Stimulated activated CD8-positive, alpha-beta memory T cell treated with anti-CD3 and anti-CD28 coated beads, Interleukin-4, amount 100 ng/mL, for 48 hours (primary cell): ENCODE measurements around the gene TMEM126A.
"Not testable (repeated sequence)": the region's sequence is repeated elsewhere in the genome, so short reads cannot be mapped to it uniquely, and the experiment has no call there.

Experiments
- DNase-seq: peaks from one replicate; pipeline ENCODE4 v3.0.0-alpha.2; 2020

Gene TMEM126A

GRCh38 chr11:85647604-85648299 is at the start of gene TMEM126A:
Gene TMEM126A, plus strand, starts transcription at chr11:85647967. Its CDS starts 2,289 bp downstream, at chr11:85650256.
- DNase-seq, result peak; percentile 95

GRCh38 chr11:85599083-85599482 is 48.7 kb upstream of the TMEM126A start:
- no peak for DNase-seq

- no peak for DNase-seq
Measured at GRCh38 chr11:85602526-85603213, 45.1 kb upstream of the TMEM126A start.

- DNase-seq, result no peak
Measured at GRCh38 chr11:85603220-85603619, 44.5 kb upstream of the TMEM126A start.

- DNase-seq, result not testable (repeated sequence)
Measured at GRCh38 chr11:85606237-85606636, 41.5 kb upstream of the TMEM126A start.

GRCh38 chr11:85608621-85609020 is 39.1 kb upstream of the TMEM126A start:
- not testable (repeated sequence) for DNase-seq

- not testable (repeated sequence) for DNase-seq
Measured at GRCh38 chr11:85609286-85609685, 38.5 kb upstream of the TMEM126A start.

- DNase-seq, result not testable (repeated sequence)
Measured at GRCh38 chr11:85611643-85612042, 36.1 kb upstream of the TMEM126A start.

- DNase-seq, result peak; percentile 31
Measured at GRCh38 chr11:85619499-85619898, 28.3 kb upstream of the TMEM126A start.

GRCh38 chr11:85620256-85620655 is 27.5 kb upstream of the TMEM126A start:
- no peak for DNase-seq

- DNase-seq, result no peak
Measured at GRCh38 chr11:85626496-85626895, 21.3 kb upstream of the TMEM126A start.

GRCh38 chr11:85627332-85627997 is 20.3 kb upstream of the TMEM126A start, which contains the start of gene DLG2:
Gene DLG2, minus strand, starts transcription at chr11:85627344.
- no peak for DNase-seq

GRCh38 chr11:85627998-85628770 is 19.6 kb upstream of the TMEM126A start, which contains the start of gene TMEM126B:
Gene TMEM126B, plus strand, starts transcription at chr11:85628593. Its CDS starts 15 bp downstream, at chr11:85628608.
- peak; percentile 97 for DNase-seq

- peak; percentile 51 for DNase-seq
Measured at GRCh38 chr11:85628771-85629341, 18.9 kb upstream of the TMEM126A start.

GRCh38 chr11:85634747-85635146 is 13.0 kb upstream of the TMEM126A start:
- DNase-seq, result no peak

GRCh38 chr11:85643191-85643614 is 4.6 kb upstream of the TMEM126A start:
- no peak for DNase-seq

GRCh38 chr11:85647078-85647477 is 689 bp upstream of the TMEM126A start:
- DNase-seq, result no peak

GRCh38 chr11:85651118-85651517 is 3.4 kb downstream of the TMEM126A start:
- DNase-seq, result no peak

- no peak for DNase-seq
Measured at GRCh38 chr11:85652786-85653447, 5.2 kb downstream of the TMEM126A start.

GRCh38 chr11:85654343-85654742 is 6.6 kb downstream of the TMEM126A start:
- not testable (repeated sequence) for DNase-seq

GRCh38 chr11:85656777-85657176 is 9.0 kb downstream of the TMEM126A start:
- DNase-seq, result no peak

- no peak for DNase-seq
Measured at GRCh38 chr11:85658180-85658579, 10.4 kb downstream of the TMEM126A start.
